Activated CD8-positive, alpha-beta memory T cell treated with anti-CD3 and anti-CD28 coated beads for 1 hour (primary cell): ENCODE measurements around the gene ING2.
"Not testable (repeated sequence)": the region's sequence is repeated elsewhere in the genome, so short reads cannot be mapped to it uniquely, and the experiment has no call there.

Source experiments
- DNase-seq, 2 donors: peaks; one replicate each; pipeline ENCODE4 v3.0.0-alpha.2; 2020; ENCODE audit warnings: low read depth in 1 of 2; ENCODE audit errors: extremely low read depth in 1 of 2

The ING2 gene

GRCh38 chr4:183504930-183505610, at the start of gene ING2:
ING2 (plus strand) TSS chr4:183505058; CDS start chr4:183505196, 138 bp downstream.
- DNase-seq: peak; percentile 33 to 57

- DNase-seq: no peak
Measured at GRCh38 chr4:183455431-183456195, 49.2 kb upstream of the ING2 start.

GRCh38 chr4:183458005-183458404, 46.9 kb upstream of the ING2 start:
- DNase-seq: no peak

GRCh38 chr4:183463903-183464619, 40.8 kb upstream of the ING2 start:
- not testable (repeated sequence) for DNase-seq

GRCh38 chr4:183465879-183466278, 39.0 kb upstream of the ING2 start:
- not testable (repeated sequence) for DNase-seq

- DNase-seq: no peak
Measured at GRCh38 chr4:183467246-183467645, 37.6 kb upstream of the ING2 start.

GRCh38 chr4:183468210-183469095, 36.4 kb upstream of the ING2 start:
- DNase-seq: no peak

- no peak for DNase-seq
Measured at GRCh38 chr4:183469285-183469684, 35.6 kb upstream of the ING2 start.

- no peak for DNase-seq
Measured at GRCh38 chr4:183469936-183470335, 34.9 kb upstream of the ING2 start.

- no peak for DNase-seq
Measured at GRCh38 chr4:183470821-183471220, 34.0 kb upstream of the ING2 start.

GRCh38 chr4:183471946-183472708, 32.7 kb upstream of the ING2 start:
- DNase-seq: peak; percentile 68 to 79

- DNase-seq: no peak
Measured at GRCh38 chr4:183478123-183478522, 26.7 kb upstream of the ING2 start.

GRCh38 chr4:183478926-183479325, 25.9 kb upstream of the ING2 start:
- DNase-seq: no peak

- DNase-seq: not testable (repeated sequence)
Measured at GRCh38 chr4:183482515-183483095, 22.3 kb upstream of the ING2 start.

GRCh38 chr4:183483997-183484396, 20.9 kb upstream of the ING2 start:
- no peak for DNase-seq

GRCh38 chr4:183485411-183486160, 19.3 kb upstream of the ING2 start:
- no peak for DNase-seq

- no peak for DNase-seq
Measured at GRCh38 chr4:183492791-183493222, 12.1 kb upstream of the ING2 start.

- no peak for DNase-seq
Measured at GRCh38 chr4:183493246-183493645, 11.6 kb upstream of the ING2 start.

GRCh38 chr4:183495184-183495583, 9.7 kb upstream of the ING2 start:
- no peak for DNase-seq
